Measurements from ENCODE around the gene SHKBP1.
"Not testable (repeated sequence)": the region's sequence is repeated elsewhere in the genome, so short reads cannot be mapped to it uniquely, and the experiment has no call there.

SHKBP1 gene

GRCh38 chr19:40586611-40587010, 9.9 kb downstream of the SHKBP1 start:
- DNase-seq = no peak

GRCh38 chr19:40588110-40588854, 11.6 kb downstream of the SHKBP1 start:
- no peak for DNase-seq

- no peak for DNase-seq
These were observed 12.4 kb downstream of the SHKBP1 start for GRCh38 chr19:40588926-40589569.

GRCh38 chr19:40589591-40590429, 13.1 kb downstream of the SHKBP1 start:
- DNase-seq = no peak

- DNase-seq = no peak
These were observed 14.0 kb downstream of the SHKBP1 start for GRCh38 chr19:40590464-40591265.

- DNase-seq = not testable (repeated sequence)
These were observed 15.1 kb downstream of the SHKBP1 start for GRCh38 chr19:40591724-40592123.

- no peak for DNase-seq
These were observed 15.5 kb downstream of the SHKBP1 start for GRCh38 chr19:40592170-40592569.

- no peak for DNase-seq
These were observed 17.6 kb downstream of the SHKBP1 start for GRCh38 chr19:40594255-40594654.

- DNase-seq = no peak
These were observed 18.0 kb downstream of the SHKBP1 start for GRCh38 chr19:40594657-40595091.

GRCh38 chr19:40596608-40597328, 20.1 kb downstream of the SHKBP1 start:
- DNase-seq = no peak

- DNase-seq = no peak
These were observed 20.7 kb downstream of the SHKBP1 start for GRCh38 chr19:40597329-40597838.

- peak; percentile 79 for DNase-seq
These were observed 21.6 kb downstream of the SHKBP1 start for GRCh38 chr19:40598121-40598917.

GRCh38 chr19:40598918-40599307, 22.2 kb downstream of the SHKBP1 start:
- DNase-seq = no peak

GRCh38 chr19:40599331-40599901, 22.7 kb downstream of the SHKBP1 start:
- DNase-seq = no peak

- DNase-seq = no peak
These were observed 23.4 kb downstream of the SHKBP1 start for GRCh38 chr19:40599902-40600569.

GRCh38 chr19:40600570-40601133, 24.0 kb downstream of the SHKBP1 start:
- no peak for DNase-seq

- no peak for DNase-seq
These were observed 24.7 kb downstream of the SHKBP1 start, which contains the start of gene LTBP4 for GRCh38 chr19:40601134-40601974. Gene LTBP4, plus strand, starts transcription at chr19:40601369. Its CDS starts 19 bp downstream, at chr19:40601388.

GRCh38 chr19:40603071-40603388, 26.4 kb downstream of the SHKBP1 start:
- no peak for DNase-seq

Measured in activated gamma-delta T cell treated with Interleukin-2 at 50 U/mL for 16 hours (primary cell).